HG02571 (cell line): ENCODE results near the gene ANAPC7.
"Not testable (repeated sequence)": the region's sequence is repeated elsewhere in the genome, so short reads cannot be mapped to it uniquely, and the experiment has no call there.

Experiments used
- ATAC-seq: cut with Tn5 transposase; IDR thresholded peaks from one replicate; pipeline ENCODE4 v1.9.1; 2021; ENCODE audit warnings: mild to moderate bottlenecking, moderate library complexity; ENCODE audit not compliant: unreplicated experiment

Gene ANAPC7

DNA sequence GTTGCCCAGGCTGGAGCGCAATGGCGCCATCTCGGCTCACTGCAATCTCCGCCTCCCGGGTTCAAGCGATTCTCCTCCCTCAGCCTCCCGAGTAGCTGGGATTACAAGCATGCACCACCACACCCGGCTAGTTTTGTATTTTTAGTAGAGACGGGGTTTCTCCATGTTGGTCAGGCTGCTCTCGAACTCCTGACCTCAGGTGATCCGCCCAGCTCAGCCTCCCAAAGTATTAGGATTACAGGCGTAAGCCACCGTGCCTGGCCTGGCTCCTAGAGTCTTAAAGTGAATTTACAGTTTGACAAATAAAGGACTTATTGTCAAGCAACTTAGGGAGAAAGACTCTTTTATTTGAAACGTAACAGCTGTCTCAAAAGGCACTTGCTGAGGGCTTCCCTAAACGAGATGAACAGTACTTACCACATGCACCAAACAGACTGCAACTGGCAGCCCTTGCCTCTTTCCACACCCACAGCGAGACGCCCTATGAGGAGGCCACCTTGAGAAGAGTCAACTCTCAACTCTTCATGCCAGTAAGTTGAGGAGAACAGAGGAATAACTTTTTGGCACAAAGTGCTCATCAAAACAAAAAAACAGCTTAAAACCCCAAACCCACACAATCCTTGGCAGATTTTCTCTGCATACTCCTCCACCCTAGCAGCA is 25.2 kb downstream of the ANAPC7 start:
- not testable (repeated sequence) for ATAC-seq

DNA sequence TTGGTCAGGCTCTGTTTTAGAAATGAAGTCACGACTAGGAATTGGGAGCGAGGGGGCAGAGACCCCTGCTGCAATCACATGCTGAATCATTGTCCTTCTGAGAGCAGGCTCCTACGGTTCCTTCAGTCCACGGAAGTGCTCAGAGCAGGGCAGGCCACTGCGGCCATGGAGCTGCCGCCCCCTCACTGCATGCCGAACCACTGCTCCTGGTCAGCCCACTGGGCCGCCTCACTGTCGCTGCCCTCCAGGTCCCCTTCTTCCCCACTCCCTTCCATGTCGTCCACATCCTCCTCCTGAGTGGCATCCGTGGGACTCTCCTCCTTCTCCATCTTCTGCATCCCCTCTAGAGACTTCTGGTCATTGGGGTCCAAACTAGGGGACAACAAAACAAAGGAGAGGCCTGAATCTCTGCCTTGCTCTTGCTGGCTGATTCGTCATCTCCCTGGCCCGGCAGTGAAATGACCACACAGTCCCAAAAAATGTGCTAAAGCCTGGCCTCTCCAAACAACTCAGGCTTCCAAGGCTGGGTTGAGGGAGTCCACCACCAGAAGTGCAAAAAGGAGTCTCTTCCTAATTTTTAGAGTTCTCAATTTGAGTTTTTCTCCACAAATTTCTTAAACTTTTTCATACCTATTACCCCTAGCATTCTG is 29.4 kb downstream of the ANAPC7 start:
- ATAC-seq, result no peak

DNA sequence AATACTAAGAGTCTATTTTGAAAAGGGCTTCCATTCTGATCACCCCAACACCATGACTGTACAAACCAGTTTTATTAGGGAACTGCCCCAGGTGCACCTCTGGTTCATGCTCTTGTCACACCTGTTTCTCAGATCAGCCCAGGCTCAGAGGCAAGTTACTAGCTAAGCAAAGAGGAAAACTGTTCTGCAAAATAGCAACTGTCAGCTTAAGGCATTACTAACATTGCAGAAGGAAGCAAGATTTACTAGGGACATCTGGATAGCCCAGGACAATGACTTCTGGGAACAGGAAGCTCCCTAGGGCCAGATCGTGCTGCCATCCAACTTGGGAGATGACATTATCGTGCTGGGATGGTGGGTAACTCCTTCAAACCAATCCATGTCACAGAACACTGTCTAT is 30.1 kb downstream of the ANAPC7 start:
- no peak for ATAC-seq

DNA sequence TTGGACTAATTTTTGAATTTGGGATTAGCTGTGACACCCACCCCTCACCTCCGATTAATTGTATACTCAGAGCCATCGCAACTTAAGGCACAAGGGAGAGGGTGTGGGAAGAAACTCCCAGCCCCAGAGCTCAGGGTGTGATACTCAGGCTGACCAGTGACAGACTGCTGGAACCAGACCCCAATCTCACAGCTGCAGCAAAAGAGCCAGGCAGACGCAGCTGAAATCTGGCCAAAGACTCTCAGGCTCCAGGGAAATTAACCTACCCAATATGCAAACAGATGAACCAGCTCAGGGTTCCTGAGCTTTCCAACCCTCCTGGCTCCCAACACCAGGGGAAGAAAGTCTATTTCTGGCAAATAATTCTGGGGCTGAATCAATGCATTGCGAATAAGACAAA is 30.5 kb downstream of the ANAPC7 start:
- no peak for ATAC-seq

DNA sequence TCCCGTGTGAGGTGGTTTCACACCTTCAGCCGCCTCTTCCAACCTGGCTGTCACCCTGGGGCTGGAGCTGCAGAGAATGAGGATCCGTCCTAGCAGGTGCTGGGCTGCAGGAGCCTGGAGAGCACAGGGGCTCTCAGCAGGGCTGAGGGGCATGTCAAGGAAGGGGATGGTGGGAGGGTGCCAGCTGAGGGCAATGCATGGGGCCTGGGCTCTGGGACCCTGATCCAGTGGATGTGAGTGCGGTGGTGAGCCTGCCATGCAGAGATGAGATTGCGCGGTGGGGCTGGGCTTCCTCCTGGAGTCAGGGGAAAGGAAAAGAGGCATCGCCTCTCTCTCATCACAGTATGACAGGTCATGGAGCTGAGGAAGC is 31.5 kb downstream of the ANAPC7 start:
- no peak for ATAC-seq

DNA sequence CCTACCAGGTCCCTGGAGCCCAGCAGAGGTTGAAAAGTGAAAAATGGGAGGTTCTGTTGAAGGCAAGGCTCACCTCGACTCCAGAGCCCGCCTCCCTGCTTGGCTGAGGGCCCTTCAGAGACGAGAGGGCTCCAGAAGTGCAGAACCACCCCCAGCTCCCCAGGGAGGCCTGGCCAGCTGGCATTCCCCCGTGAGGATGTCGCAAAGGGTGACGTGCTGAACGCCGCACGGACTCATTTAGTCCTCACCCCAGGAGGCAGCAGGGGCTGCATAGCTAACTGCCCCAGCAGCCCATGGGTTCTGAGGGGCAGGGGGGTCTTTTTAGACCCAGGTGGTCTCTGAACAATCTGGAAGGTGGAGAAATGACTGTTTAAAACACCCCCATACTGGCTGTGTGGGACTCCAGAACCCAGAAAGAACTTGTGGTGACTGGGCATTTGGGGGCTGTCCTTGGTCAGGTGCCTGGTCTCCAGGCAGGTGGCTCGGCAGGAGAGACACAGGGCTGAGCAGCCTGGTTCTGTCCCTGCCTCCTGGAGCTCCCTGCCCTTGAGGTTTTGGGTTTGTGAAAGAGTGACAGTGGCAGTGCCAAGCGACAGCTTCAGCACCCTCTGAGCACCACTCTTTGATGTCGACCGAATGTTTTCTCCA is 32.0 kb downstream of the ANAPC7 start:
- peak; percentile 69 for ATAC-seq

DNA sequence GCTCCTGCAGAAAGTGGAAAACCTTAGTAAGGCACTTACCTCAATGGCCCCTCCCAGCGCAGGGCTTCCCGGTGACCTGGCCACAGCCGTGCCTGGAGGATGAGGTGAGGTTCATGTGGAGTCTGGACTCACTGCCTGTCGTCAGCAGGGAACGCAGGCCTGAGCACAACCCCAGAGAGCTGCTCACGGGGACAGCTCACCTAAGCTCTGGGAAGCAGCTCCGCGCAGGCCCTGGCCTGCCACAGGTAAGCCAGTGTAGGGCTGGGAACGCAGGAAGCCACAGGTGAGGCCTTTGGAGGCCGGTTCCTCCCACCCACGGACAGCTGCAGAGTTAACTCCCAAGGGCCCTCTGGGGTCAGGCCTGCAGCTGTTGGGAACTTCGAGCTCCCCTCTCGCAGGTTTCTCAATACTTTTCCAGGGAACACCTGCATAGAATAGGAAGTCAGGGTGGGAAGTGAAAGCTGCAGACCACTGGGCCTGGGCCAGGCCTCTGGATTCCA is 32.7 kb downstream of the ANAPC7 start:
- no peak for ATAC-seq

DNA sequence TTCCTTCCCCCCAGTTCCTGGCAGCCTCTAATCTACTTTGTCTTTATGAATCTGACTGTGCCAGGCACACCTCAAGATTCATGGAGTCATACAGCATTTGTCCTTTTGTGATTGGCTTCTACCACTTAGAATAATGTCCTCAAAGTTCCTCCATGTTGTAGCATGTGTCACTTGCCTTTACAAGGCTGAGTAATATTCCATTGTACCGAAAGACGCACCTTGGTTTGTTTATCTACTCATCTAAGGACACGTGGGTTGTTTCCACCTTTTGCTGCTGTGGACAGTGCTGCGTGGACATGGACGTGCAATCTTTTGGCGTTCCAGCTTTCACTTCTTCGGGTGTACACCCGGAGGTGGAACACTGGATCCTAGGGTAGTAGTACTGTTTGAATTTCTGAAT is 33.5 kb downstream of the ANAPC7 start:
- no peak for ATAC-seq

DNA sequence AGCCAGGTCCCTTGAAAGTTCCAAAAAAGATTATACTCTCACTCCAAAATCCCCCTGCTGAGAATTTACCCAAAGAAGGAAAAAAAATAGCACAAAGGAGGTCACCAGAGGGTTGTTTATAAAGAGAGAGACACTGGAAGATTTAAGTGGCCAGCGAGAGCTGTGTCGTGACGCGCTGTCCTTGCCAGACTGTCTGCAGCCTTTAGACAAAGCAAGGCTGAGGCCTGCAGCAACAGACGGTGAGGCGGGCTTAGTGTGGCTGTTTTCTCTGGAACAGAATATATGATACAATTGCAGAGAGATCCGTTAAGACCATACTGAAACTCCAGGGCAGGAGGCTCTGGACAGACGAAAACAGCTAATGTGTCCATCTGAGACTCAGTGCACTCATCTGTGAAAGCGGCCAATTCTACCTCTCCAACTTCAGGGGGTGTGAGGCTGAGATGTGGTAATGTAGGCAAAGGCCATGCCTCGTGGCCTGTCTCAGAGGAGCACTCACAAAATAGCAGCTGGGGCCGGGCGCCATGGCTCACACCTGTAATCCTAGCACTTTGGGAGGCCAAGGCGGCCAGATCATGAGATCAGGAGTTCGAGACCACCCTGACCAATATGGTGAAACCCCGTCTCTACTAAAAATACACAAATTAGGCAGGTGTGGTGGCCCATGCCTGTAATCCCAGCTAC is 36.2 kb downstream of the ANAPC7 start:
- ATAC-seq, result no peak

DNA sequence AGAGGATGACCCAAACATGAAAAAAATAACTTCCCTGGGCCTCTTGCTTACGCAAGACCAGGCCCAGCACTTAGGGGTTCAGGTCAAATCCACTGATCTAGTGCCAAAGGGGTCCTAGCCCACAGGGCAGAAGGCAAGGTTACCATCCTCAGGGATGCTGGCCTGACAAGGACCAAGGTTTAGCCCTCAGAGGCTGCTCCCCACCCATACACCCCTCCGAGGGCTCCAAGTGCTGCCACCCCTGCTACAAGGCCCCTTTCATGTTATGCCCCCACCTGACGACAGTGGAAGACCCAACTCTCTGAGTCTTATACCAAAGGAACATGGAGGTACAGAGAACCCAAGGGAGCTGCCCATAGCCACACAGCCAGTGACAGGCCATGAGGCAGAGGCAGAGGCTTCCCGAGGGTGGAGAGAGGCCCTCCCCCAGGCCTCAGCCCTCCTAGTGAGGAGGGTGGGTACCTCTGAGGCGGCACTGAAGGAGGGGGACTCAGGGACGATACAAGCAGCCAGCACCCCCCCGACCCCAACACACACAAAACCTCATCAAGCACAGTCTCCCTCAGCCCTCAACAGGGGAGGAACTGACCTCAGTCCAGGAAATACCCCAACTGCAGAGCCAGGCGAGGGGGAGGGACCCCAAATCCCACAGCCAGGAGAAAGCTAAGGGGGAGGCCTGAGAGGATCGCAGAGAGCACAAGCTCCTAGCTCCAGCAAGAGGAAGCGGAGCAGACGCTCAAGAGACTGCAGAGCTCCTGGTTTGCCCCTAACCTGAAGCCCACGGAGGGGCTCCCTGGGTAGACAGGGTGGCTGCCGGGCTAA is 37.0 kb downstream of the ANAPC7 start:
- no peak for ATAC-seq

DNA sequence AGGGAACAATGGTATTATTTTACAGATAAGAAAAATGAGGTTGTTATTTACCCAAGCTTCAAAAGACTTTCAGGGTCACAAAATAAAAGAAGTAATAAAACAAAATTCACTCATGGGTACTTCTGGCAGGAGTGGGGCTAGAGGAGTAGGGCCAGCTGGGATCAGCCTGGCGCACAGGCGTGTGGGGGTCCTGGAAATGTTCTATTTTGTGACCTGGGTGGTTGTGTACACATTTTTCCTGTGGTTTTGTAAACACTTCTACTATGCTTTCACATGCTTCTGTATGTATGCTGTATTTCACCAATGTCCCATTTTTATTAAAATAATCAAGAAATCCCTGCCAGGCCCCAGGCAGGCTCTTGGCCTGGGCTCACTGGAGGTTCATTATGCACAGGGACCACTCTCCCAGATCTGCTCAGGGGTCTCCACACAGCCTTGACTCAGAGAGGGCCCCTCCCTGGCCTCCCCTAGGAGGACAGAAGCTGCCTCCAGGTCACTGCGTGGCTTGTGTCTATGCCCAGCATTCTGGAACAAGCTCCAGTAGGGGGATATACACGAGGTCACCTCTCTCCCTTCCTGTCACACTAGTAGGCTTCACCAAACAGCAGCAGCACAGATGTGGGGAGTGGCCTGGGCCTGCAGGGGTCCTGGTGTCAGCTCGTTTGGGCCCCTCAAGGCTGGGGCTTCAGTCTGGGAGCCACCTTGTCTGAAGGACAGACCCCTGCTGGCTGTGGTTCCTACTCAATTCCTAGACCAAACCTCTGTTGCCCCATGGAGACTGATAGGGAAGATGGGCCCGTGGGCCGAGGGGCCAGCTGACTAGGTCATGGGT is 37.8 kb downstream of the ANAPC7 start:
- ATAC-seq, result no peak

DNA sequence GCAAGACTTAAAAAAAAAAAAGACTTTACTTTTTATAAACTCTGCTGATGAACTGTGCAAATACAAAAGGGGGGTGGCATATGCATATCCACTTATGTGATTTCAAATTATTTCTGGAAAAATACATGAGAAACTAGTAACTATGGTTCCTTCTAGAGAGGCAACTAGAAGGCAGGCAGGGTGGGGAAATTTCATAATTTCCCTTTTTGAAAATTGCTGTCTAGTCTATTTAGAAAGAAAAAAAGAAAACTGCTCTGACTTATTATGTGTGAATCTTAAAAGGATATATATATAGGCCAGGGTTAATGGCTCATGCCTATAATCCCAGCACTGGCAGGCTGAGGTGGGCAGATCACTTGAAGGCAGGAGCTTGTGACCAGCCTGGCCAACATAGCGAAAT is 42.3 kb downstream of the ANAPC7 start:
- no peak for ATAC-seq

DNA sequence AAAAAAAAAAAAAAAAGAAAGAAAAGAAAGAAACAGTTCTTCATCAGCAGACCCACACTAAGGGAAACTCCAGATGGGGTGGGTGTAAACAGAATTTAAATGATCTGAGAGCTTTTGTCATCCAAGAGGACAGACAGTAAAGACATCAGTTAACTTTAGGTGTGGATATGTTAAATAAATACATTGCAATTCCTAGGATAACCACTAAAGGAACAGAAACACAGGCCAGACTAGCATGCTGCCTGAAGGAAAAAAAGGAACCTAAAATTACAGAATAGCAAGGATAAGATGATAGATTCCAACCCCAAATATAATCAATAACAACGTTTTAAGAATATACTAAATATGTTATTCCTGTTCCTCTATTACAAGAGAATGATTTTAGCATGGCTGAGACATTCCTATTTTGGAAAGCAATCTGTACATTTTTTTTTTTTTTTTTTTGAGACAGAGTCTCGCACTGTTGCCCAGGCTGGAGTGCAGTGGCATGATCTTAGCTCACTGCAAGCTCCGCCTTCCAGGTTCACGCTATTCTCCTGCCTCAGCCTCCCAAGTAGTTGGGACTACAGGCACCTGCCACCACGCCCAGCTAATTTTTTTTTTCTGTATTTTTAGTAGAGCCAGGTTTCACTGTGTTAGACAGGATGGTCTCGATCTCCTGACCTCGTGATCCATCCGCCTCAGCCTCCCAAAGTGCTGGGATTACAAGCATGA is 45.0 kb downstream of the ANAPC7 start:
- ATAC-seq, result not testable (repeated sequence)

DNA sequence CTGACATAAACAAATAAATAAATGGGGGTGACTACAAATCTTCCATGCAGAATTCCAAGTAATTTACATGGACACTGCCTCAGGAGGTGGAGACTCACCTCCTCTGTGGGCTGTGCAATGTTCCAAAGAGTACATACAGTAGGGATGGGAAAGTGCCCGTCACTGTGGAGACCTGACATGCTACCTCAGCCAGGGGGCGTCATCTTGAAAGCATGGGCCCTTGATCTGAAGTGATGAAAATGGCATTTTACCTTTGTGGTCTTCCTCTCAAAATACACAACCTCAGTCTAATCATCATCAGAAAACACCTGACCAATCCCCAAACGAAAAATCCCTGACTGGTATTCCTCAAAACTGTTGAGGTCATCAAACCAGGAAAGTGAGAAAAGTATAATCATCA is 48.4 kb downstream of the ANAPC7 start:
- no peak for ATAC-seq

DNA sequence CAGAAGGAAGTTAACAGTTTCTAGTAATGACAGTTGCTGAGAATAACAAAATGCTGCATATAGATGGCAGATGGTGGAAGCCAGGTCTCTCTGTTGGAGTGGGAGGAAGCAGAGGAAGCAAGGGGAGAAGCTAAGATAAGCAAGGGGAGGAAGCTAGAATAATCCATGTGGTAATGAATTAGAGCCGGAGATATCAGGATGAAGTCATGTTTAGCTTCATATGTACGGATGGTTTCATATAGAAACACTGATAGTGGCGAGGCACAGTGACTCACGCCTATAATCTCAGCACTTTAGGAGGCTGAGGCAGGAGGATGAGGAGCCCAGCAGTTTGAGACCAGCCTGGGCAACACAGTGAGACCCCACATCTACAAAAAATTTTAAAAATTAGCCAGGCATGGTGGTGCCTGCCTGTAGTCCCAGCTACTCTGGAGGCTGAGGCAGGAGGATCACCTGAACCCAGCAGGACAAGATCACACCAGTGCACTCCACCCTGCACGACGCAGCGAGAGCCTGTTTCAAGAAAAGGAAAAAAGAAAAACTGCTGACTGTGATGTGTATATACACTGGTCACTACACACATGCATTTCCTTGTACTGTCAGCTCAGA is 49.2 kb downstream of the ANAPC7 start:
- ATAC-seq, result no peak

DNA sequence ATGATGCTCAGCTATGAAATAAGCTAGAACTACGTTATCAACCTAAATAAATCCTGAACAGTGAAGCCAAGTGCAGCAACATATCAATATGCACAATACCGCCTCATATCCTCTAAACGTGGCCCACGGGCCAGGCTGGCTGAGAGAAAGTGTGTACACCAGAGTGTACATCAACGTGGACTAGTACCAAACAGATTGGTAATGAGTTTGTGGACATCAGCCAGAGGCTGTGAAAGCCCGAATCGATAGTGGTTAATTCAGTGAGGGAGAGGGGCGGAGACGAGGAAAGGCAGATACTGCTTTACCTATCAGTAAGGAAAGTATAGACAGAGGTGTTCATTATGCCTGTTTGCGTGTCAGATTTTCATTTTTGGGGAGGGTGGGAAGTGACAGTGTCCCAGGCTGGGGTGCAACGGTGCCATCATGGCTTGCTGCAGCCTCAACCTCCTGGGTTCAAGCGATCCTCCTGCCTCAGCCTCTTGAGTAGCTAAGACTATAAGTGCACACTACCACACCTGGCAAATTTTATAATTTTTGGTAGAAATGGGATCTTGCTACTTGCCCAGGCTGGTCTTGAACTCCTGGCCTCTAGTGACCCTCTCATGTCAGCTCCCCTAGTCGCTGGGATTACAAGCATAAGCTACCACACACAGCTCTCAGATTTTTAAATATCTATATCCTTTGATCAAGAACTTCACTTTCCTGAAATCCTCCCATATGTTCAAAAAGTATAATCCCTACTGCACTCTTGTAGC is 50.1 kb downstream of the ANAPC7 start:
- ATAC-seq, result no peak

DNA sequence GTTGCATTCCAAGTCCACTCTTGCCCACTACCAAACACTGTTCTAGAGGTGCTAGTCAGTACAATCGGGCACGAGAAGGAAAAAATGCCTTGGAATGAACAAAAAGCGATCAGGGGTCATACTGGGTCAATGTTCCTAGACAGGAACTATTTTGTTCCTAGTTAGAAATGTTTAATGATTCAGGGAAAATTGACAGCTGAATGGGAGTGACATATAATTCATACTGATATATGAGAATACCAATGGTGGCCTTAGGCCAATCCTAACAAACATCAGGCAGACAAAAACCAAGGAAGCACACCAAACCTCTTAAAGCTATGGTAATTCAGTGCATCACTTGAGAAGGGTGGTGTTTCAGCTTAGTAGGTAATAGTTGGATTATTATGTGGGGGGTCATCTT is 51.1 kb downstream of the ANAPC7 start:
- ATAC-seq, result no peak

DNA sequence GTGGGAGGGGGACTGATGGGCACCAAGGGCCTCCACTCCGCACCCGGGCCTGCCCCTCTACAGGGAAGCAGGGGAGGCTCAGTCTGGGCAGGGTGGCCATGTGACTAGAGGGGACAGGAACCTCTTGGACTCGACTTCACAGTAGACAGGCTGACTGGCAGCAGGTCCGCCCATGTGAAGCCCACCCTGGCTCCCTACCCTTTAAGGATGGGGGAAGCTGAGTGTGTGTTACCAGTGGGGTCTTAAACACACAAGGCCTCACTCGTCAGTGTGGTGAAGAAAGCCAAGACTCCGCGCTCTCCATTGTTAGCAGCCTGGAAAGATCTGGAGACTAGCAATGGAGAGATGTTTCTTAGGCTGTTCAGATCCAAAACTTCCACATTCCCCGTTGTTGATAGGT is 52.4 kb downstream of the ANAPC7 start:
- ATAC-seq, result no peak
